AG04449 (cell line): ENCODE measurements around the gene BRSK2.

Experiments
- CTCF ChIA-PET: fragments of 350-600 bp; formaldehyde crosslinking; extraction: SDS; loops from one replicate; lab custom pipeline; 2021; ENCODE audit warnings: antibody characterized with exemption; lab: Yijun Ruan, JAX
- POLR2A ChIA-PET: fragments of 400-600, 350-600 bp; formaldehyde crosslinking; extraction: SDS; loops from one replicate; lab custom pipeline; 2020; ENCODE audit warnings: antibody characterized with exemption, inconsistent platforms; lab: Yijun Ruan, JAX
- DNase-seq: peaks from one replicate; pipeline ENCODE4 v3.0.0-alpha.2; 2010; ENCODE audit warnings: low read depth, low spot score
- H3K4me3 ChIP-seq: 2 replicates; pipeline ENCODE4 v1.5.1; 2011; ENCODE audit warnings: low read depth, mild to moderate bottlenecking, control low read depth, low read length
- CTCF ChIP-seq: IDR thresholded peaks from one replicate; pipeline ENCODE4 v1.5.1; 2011; ENCODE audit warnings: mild to moderate bottlenecking, moderate library complexity, low read length, control low read depth, inconsistent platforms; ENCODE audit not compliant: insufficient read depth; ENCODE audit errors: missing control alignments

BRSK2 gene

GRCh38 chr11:1446623-1447022 is 56.9 kb downstream of the BRSK2 start:
- ChIA-PET CTCF (interaction anchor here (1.3 kb wide), 1 partner anchor 69 kb away, joined by 3 read pairs; no protein-coding TSS in a partner anchor), POLR2A (no interaction called here)
- no peak for DNase-seq
- no peak overlapping the region for H3K4me3 ChIP-seq
- TF ChIP-seq CTCF, result no peak

- no peak for TF ChIP-seq CTCF
- H3K4me3 ChIP-seq, result no peak overlapping the region
- no peak for DNase-seq
- ChIA-PET POLR2A (no interaction called here), CTCF (no interaction called here)
Measured at GRCh38 chr11:1447845-1448825, 58.4 kb downstream of the BRSK2 start.

- H3K4me3 ChIP-seq, result no peak overlapping the region
- no peak for DNase-seq
- POLR2A ChIA-PET, result no interaction called here
- CTCF ChIA-PET, result no interaction called here
- TF ChIP-seq CTCF, result no peak
Measured at GRCh38 chr11:1448882-1449281, 59.1 kb downstream of the BRSK2 start.

GRCh38 chr11:1449490-1450243 is 59.9 kb downstream of the BRSK2 start:
- ChIA-PET CTCF (interaction anchor here (0.6 kb wide), 1 partner anchor 64 kb away, joined by 3 read pairs; no protein-coding TSS in a partner anchor), POLR2A (no interaction called here)
- no peak for TF ChIP-seq CTCF
- no peak overlapping the region for H3K4me3 ChIP-seq
- no peak for DNase-seq

GRCh38 chr11:1450344-1450875 is 60.7 kb downstream of the BRSK2 start:
- POLR2A ChIA-PET, result no interaction called here
- no peak for TF ChIP-seq CTCF
- CTCF ChIA-PET, result interaction anchor here (0.6 kb wide), 1 partner anchor 64 kb away, joined by 3 read pairs; no protein-coding TSS in a partner anchor
- no peak overlapping the region for H3K4me3 ChIP-seq
- no peak for DNase-seq
